ENCODE measurements around the gene IDI1. TPM values are rescaled to one million over a fixed set of nuclear protein-coding genes. Genes with fewer than 3 reads are reported as not detected.
"Not testable (repeated sequence)": the region's sequence is repeated elsewhere in the genome, so short reads cannot be mapped to it uniquely, and the experiment has no call there.

IDI1 gene
- total and polyA plus RNA-seq, 2 of the 4 experiments (the other 2 are of a cell fraction): 27.3 to 27.4 TPM

- TF ChIP-seq CEBPB (IDR thresholded peaks at IDR 0.05; ENCODE audit: low read depth, low read length) (no peak), RCOR1 (IDR thresholded peaks at IDR 0.05; ENCODE audit: insufficient replicate concordance, low read length) (no peak)
Observed at GRCh38 chr10:1068380-1069361, 19.8 kb upstream of the IDI1 start (continued).

DNA sequence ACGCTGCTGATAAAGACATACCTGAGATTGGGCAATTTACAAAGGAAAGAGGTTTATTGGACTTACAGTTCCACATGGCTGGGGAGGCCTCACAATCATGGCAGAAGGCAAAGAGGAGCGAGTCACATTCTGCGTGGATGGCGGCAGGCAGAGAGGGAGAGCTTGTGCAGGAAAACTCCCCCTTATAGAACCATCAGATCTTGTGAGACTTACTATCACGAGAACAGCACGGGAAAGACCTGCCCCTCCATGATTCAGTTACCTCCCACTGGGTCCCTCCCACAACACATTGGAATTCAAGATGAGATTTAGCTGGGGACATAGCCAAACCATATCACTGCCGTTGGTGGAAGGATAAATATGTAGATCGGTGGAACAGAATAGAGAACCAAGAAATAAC lies 17.8 kb upstream of the IDI1 start:
- WGBS, 2 experiments (ENCODE audit: extremely low coverage in 2 of 2, insufficient read length in 1 of 2): 100% methylated on average over 3 of the region's 8 CpGs; no CpG with 5 or more reads in 1 of the 2 experiments
- H3K18ac ChIP-seq (ENCODE audit: low read depth, low read length): not testable (repeated sequence)

More for the DNA sequence above, 17.8 kb upstream of the IDI1 start:
- ATAC-seq (ENCODE audit: low read depth); H2AFZ ChIP-seq (replicated peaks; ENCODE audit: low read length, poor library complexity); H3K4me3 ChIP-seq (ENCODE audit: insufficient read depth, low read depth, low read length); POLR2A ChIA-PET (ENCODE audit: unreplicated experiment); CTCF ChIA-PET; H2BK15ac ChIP-seq (ENCODE audit: low read depth, low read length); dilution Hi-C loops (cut with HindIII; ENCODE audit: low sequenced_read_pairs, unreplicated experiment); intact Hi-C loops (cut with micrococcal nuclease); H3K9ac ChIP-seq (ENCODE audit: low read depth, low read length); in situ Hi-C loops (cut with MboI; ENCODE audit: low sequenced_read_pairs); H4K5ac ChIP-seq (ENCODE audit: low read depth, low read length); H3K14ac ChIP-seq (replicated peaks; ENCODE audit: low read depth, low read length); H3K23ac ChIP-seq (ENCODE audit: low read depth, low read length); DNase-seq; H3K27me3 ChIP-seq (ENCODE audit: control insufficient read depth, insufficient read depth, low read length); H2BK120ac ChIP-seq (ENCODE audit: low read depth, low read length); H4K91ac ChIP-seq (ENCODE audit: insufficient read depth, low read depth, low read length); H3K9me1 ChIP-seq (ENCODE audit: insufficient read depth, low read length); H3K36me3 ChIP-seq (ENCODE audit: control insufficient read depth, insufficient read depth, low read length); H3K27ac ChIP-seq (ENCODE audit: insufficient read depth, low read length); H3K56ac ChIP-seq (ENCODE audit: extremely low read depth, insufficient read depth, low read length); H2AK9ac ChIP-seq (replicated peaks; ENCODE audit: low read depth, low read length, poor library complexity); H2AK5ac ChIP-seq (ENCODE audit: low read depth, low read length); H2BK20ac ChIP-seq (ENCODE audit: low read depth, low read length); H3K4me1 ChIP-seq (ENCODE audit: control insufficient read depth, insufficient read depth, low read length); H3K4me2 ChIP-seq (ENCODE audit: low read depth, low read length); H2BK5ac ChIP-seq (ENCODE audit: low read depth, low read length, poor library complexity, severe bottlenecking); H3K9me3 ChIP-seq (ENCODE audit: control insufficient read depth, insufficient read depth, low read length); BruUV-seq (replicated peaks); H3K4ac ChIP-seq (ENCODE audit: low read depth, low read length); H4K8ac ChIP-seq (ENCODE audit: low read depth in 2 of 2, low read length in 2 of 2): not testable (repeated sequence)
- Histone ChIP-seq H3K79me1 (ENCODE audit: low read depth in 1 of 2, low read length in 2 of 2) (peaks cover 24 to 57% of the 10 kb centered on the region in 2 experiments), H4K20me1 (ENCODE audit: insufficient read depth, low read length) (peaks cover 10% of the 10 kb centered on the region)
